HL-60 (cell line): Measurements from ENCODE around the gene CLDN9.

Source experiments
- GABPA ChIP-seq: IDR thresholded peaks from 2 replicates; pipeline ENCODE4 v1.6.1; 2012; ENCODE audit warnings: low read depth
- POLR2AphosphoS5 ChIP-seq: IDR thresholded peaks from 2 replicates; pipeline ENCODE4 v1.6.1; 2012; ENCODE audit warnings: low read depth
- REST ChIP-seq: IDR thresholded peaks from 2 replicates; pipeline ENCODE4 v1.6.1; 2012; ENCODE audit warnings: low read depth; ENCODE audit not compliant: insufficient replicate concordance
- TF ChIP-seq, protein P1 (sequence below): IDR thresholded peaks from one replicate; pipeline ENCODE4 v1.5.1; 2011; ENCODE audit warnings: low read length, control low read depth, inconsistent platforms; ENCODE audit not compliant: insufficient read depth

GRCh38 chr16:3030222-3031212, 17.8 kb downstream of the CLDN9 start:
- TF ChIP-seq, protein P1, sequence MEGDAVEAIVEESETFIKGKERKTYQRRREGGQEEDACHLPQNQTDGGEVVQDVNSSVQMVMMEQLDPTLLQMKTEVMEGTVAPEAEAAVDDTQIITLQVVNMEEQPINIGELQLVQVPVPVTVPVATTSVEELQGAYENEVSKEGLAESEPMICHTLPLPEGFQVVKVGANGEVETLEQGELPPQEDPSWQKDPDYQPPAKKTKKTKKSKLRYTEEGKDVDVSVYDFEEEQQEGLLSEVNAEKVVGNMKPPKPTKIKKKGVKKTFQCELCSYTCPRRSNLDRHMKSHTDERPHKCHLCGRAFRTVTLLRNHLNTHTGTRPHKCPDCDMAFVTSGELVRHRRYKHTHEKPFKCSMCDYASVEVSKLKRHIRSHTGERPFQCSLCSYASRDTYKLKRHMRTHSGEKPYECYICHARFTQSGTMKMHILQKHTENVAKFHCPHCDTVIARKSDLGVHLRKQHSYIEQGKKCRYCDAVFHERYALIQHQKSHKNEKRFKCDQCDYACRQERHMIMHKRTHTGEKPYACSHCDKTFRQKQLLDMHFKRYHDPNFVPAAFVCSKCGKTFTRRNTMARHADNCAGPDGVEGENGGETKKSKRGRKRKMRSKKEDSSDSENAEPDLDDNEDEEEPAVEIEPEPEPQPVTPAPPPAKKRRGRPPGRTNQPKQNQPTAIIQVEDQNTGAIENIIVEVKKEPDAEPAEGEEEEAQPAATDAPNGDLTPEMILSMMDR = no peak
- no peak for TF ChIP-seq REST
- TF ChIP-seq POLR2AphosphoS5 = no peak
- no peak for TF ChIP-seq GABPA
